Activated CD8-positive, alpha-beta T cell treated with anti-CD3 and anti-CD28 coated beads for 36 hours (primary cell): ENCODE data around the gene MTA1. TPM values are rescaled to one million over a fixed set of nuclear protein-coding genes. Genes with fewer than 3 reads are reported as not detected.

Experiments used
- ATAC-seq: fragments of 200-7000 bp; cut with Tn5 transposase; one replicate; pipeline ENCODE4 v1.10.0; 2021; ENCODE audit warnings: mild to moderate bottlenecking, moderate library complexity
- CTCF ChIA-PET: fragments of 350-600 bp; sonication (Branson Sonifier 250); formaldehyde crosslinking; loops from one replicate; lab custom pipeline; 2021; ENCODE audit warnings: antibody characterized with exemption; lab: Charles Lee
- POLR2A ChIA-PET: fragments of 350-600 bp; sonication (Branson Sonifier 250); formaldehyde crosslinking; loops from one replicate; lab custom pipeline; 2021; ENCODE audit warnings: antibody characterized with exemption; lab: Charles Lee
- DNase-seq: peaks from one replicate; pipeline ENCODE4 v3.0.0-alpha.2; 2020
- H3K27ac Mint-ChIP-seq: one replicate; pipeline ENCODE4 v1.8.0; 2021; ENCODE audit warnings: mild to moderate bottlenecking, mixed read lengths
- H3K27me3 Mint-ChIP-seq: one replicate; pipeline ENCODE4 v1.8.0; 2021; ENCODE audit warnings: mixed read lengths
- H3K36me3 Mint-ChIP-seq: one replicate; pipeline ENCODE4 v1.8.0; 2021; ENCODE audit warnings: low read depth, mixed read lengths
- H3K4me1 Mint-ChIP-seq: one replicate; pipeline ENCODE4 v1.8.0; 2021; ENCODE audit warnings: low read depth, mixed read lengths
- H3K4me3 Mint-ChIP-seq: one replicate; pipeline ENCODE4 v1.8.0; 2021; ENCODE audit warnings: mild to moderate bottlenecking, moderate library complexity, mixed read lengths
- H3K9me3 Mint-ChIP-seq: one replicate; pipeline ENCODE4 v1.8.0; 2021; ENCODE audit warnings: mixed read lengths
- intact Hi-C: fragments of 100-400 bp; cut with micrococcal nuclease; formaldehyde crosslinking; loops from one replicate; pipeline ENCODE4 v1.10.0; 2022
- total RNA-seq, 2 experiments: library from RNA; stranded (reverse); gene quantifications; one replicate each; pipeline ENCODE4 v1.2.3, GENCODE V29; 2021
- TF ChIP-seq, protein P1 (sequence below): fragments of 200-600 bp; IDR thresholded peaks from one replicate; pipeline ENCODE4 v1.8.0; 2022; ENCODE audit warnings: antibody characterized with exemption, mild to moderate bottlenecking

MTA1 gene
- total RNA-seq, 2 experiments from 2014 or later = 133 to 140 TPM

DNA sequence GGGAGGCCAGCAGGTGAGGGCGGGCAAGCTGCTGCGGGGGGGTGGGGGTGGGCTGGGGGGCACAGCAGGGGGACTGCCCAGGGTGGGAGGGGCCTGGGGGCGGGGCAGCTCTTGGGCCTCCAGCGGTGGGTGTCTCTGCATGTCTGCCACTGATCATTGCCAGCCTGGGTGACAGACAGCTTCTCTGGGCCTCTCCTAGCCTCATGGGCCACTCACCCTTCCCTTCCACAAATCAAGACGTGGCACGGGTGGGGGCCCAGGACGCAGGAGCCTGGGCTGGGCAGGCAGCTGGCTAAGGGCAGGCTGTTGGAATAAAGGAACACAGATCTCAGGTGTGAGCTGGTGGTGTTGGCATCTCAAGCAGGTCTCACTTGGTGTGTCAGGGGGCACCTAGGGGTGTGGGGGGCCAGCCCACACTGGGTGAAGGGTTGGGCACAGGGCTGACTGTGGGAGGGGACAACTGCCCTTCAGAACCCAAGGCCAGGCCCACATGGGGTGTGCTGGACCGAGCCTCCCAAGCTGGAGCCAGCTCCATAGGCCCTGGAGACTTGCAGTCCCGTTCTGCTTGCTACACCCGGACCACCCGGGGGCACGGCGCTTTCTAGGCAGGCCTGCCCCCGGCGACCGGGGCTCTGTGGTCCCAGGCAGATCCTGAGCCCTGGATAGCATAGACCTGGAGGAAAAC, 74.4 kb downstream of the MTA1 start:
- no peak overlapping the region for H3K27ac Mint-ChIP-seq
- no peak overlapping the region for H3K4me3 Mint-ChIP-seq
- peaks cover 10% of the 10 kb centered on the region for H3K4me1 Mint-ChIP-seq
- TF ChIP-seq, protein P1, sequence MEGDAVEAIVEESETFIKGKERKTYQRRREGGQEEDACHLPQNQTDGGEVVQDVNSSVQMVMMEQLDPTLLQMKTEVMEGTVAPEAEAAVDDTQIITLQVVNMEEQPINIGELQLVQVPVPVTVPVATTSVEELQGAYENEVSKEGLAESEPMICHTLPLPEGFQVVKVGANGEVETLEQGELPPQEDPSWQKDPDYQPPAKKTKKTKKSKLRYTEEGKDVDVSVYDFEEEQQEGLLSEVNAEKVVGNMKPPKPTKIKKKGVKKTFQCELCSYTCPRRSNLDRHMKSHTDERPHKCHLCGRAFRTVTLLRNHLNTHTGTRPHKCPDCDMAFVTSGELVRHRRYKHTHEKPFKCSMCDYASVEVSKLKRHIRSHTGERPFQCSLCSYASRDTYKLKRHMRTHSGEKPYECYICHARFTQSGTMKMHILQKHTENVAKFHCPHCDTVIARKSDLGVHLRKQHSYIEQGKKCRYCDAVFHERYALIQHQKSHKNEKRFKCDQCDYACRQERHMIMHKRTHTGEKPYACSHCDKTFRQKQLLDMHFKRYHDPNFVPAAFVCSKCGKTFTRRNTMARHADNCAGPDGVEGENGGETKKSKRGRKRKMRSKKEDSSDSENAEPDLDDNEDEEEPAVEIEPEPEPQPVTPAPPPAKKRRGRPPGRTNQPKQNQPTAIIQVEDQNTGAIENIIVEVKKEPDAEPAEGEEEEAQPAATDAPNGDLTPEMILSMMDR = no peak
- ChIA-PET CTCF (interaction anchor here (1.6 kb wide), 1 partner anchor 14 kb away, joined by 4 read pairs; no protein-coding TSS in a partner anchor), POLR2A (interaction anchor here (1.2 kb wide), 1 partner anchor 35 kb away, joined by 3 read pairs; no protein-coding TSS in a partner anchor)
- H3K27me3 Mint-ChIP-seq = no peaks in the 10 kb centered on the region
- no peaks in the 10 kb centered on the region for H3K9me3 Mint-ChIP-seq
- DNase-seq (no peak), ATAC-seq (no peak)
- H3K36me3 Mint-ChIP-seq = no peaks in the 10 kb centered on the region
- intact Hi-C loops = no loop called here

DNA sequence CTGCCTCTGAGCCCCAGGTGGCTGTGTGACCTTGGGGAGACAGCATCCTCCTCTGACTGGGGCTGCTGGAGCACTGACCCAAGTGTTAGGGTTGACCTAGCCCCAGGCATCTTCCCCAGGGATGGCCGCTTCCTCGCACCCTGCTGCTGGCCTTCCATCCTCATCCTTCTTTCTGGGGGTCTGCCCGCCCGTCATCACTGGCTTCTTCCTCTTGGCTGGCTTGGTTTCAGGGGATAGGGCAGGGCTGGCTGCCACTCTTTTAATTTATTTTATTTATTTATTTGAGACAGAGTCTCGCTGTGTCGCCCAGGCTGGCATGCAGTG, 74.9 kb downstream of the MTA1 start:
- ATAC-seq (no peak), DNase-seq (no peak)
- intact Hi-C loops = no loop called here
- CTCF ChIA-PET = interaction anchor here (1.6 kb wide), 1 partner anchor 14 kb away, joined by 4 read pairs; no protein-coding TSS in a partner anchor
- no peak overlapping the region for H3K27ac Mint-ChIP-seq
- TF ChIP-seq, protein P1 = no peak
- POLR2A ChIA-PET = interaction anchor here (1.2 kb wide), 1 partner anchor 34 kb away, joined by 3 read pairs; no protein-coding TSS in a partner anchor
- no peaks in the 10 kb centered on the region for H3K36me3 Mint-ChIP-seq
- H3K27me3 Mint-ChIP-seq = no peaks in the 10 kb centered on the region
- no peaks in the 10 kb centered on the region for H3K9me3 Mint-ChIP-seq
- no peak overlapping the region for H3K4me3 Mint-ChIP-seq
- H3K4me1 Mint-ChIP-seq = peaks cover 5% of the 10 kb centered on the region

DNA sequence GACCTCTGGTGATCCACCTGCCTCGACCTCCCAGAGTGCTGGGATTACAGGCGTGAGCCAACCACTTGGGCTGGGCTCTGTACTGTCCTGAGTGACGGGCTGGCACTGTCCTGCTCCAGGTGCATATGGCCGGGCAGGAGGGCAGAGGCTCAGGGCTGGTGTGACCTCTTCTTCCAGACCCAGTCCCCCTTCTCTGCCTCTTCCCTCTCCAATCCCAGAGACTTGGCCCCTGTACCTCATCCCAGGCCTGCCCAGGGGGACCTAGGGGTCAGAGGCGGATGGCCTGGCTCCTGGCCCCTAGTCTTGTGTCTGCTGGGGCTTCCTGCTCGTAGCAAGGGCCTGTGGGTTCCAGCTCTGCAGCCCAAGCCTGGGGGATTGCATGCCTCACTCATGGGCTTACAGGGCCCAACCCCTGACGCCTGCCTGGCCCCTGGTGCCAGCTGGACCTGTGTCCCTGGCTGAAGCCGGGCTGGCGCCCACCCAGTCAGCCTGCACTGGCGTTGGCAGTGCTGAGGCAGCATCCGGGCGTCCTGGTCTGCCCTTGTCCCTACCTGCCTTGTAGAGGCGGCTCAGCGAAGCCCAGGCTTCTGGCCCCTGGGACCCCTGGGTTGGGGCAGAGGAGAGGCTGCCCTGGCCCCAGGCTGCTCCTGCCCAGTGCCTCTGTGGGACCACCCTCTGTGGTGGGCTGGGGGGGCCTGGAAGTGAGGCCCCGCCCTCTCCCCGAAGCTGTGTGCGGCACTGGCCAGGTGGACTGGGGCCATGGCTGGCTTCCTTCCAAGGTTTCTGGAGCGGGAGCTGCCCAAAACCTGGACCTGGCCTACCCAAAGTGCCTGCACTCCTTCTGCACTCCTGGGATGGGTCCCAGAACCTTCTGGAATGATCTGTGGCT, 75.7 kb downstream of the MTA1 start:
- ATAC-seq = no peak
- DNase-seq = no peak
- peaks cover 4% of the 10 kb centered on the region for H3K4me1 Mint-ChIP-seq
- no peak overlapping the region for H3K4me3 Mint-ChIP-seq
- TF ChIP-seq, protein P1 = no peak
- ChIA-PET CTCF (interaction anchor here (1.6 kb wide), 1 partner anchor 15 kb away, joined by 4 read pairs; no protein-coding TSS in a partner anchor), POLR2A (interaction anchor here (1.0 to 1.2 kb wide), 2 partner anchors 10 to 33 kb away, joined by 3 read pairs; no protein-coding TSS in a partner anchor)
- no peaks in the 10 kb centered on the region for H3K9me3 Mint-ChIP-seq
- no peaks in the 10 kb centered on the region for H3K36me3 Mint-ChIP-seq
- intact Hi-C loops = no loop called here
- H3K27me3 Mint-ChIP-seq = no peaks in the 10 kb centered on the region
- H3K27ac Mint-ChIP-seq = no peak overlapping the region

DNA sequence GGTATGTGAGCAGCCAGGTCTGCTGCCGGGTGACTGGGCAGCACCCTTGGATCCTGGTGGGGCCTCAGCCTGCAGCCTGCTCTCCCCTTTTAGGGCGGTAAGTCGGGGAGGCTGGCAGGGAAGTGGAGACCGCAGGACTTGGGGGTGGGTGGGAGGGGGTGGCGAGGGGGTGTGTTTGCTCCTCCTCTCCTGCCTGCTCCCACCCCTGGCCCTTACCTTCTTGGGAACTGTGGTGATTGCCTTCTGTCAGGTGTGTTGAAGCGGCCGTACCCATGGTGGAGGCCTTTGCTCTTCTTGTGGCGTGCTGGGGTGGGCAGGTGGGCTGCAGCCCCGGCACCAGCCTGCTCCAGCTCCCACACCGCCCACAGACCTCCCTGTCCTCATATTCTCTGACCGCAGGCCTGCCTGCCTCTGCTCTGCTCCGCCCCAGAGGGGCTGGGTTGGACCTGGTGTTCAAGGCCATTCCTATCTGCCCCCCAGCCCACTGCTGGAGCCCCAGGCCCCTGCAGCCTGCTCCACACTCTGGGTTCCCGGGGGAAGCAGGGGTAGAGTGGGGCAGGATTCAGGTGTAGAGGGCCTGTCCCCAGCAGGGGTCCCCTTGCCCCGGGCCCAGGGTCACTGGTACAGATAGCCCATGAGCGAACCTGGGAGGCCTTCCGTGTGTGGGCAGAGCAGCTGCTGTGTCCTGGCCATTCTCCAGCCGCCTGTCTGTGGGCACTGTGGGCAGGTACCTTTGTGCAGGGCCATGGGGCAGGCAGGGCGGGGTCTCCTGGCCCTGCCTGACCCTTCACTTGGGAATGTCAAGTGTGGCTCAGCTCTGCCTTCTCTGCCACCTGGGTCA, 76.6 kb downstream of the MTA1 start:
- Mint-ChIP-seq H3K27me3 (no peaks in the 10 kb centered on the region), H3K4me1 (peaks cover 4% of the 10 kb centered on the region), H3K4me3 (no peak overlapping the region), H3K27ac (no peak overlapping the region), H3K9me3 (no peaks in the 10 kb centered on the region), H3K36me3 (no peaks in the 10 kb centered on the region)
- intact Hi-C loops = no loop called here
- TF ChIP-seq, protein P1 = no peak
- POLR2A ChIA-PET = interaction anchor here (0.7 to 1.6 kb wide), 3 partner anchors 11 to 15 kb away, joined by 3 read pairs; no protein-coding TSS in a partner anchor
- CTCF ChIA-PET = no interaction called here
- no peak for ATAC-seq
- DNase-seq = no peak
